ENCODE data around the gene GALNT1.

Gene GALNT1

GRCh38 chr18:35662293-35663062 lies 80.9 kb downstream of the GALNT1 start:
- DNase-seq (ENCODE audit: low read depth in 1 of 2, low spot score in 1 of 2): no peak

- no peak for DNase-seq (ENCODE audit: low read depth in 1 of 2, low spot score in 1 of 2)
These were observed 90.5 kb downstream of the GALNT1 start for GRCh38 chr18:35671966-35672603.

GRCh38 chr18:35672897-35673296 lies 91.4 kb downstream of the GALNT1 start:
- DNase-seq (ENCODE audit: low read depth in 1 of 2, low spot score in 1 of 2): no peak

DNA sequence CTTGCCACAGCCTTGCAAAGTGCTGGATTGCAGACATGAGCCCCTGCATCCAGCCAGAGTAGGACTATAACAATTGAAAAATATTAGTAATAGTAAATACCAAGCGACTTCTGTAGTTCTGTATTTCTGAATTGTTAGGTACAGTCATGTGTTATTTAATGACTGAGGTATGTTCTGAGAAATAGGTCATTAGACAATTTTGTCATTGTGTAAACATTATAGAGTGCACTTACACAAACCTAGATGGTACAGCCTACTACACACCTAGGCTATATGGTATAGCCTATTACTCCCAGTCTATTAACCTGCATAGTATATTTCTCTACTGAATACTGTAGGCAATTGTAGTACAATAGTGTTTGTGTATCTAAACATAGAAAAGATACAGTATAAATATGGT lies 92.1 kb downstream of the GALNT1 start:
- DNase-seq (ENCODE audit: low read depth in 1 of 2, low spot score in 1 of 2): no peak

- DNase-seq (ENCODE audit: low read depth in 1 of 2, low spot score in 1 of 2): no peak
These were observed 98.6 kb downstream of the GALNT1 start for GRCh38 chr18:35680139-35680551.

- DNase-seq (ENCODE audit: low read depth in 1 of 2, low spot score in 1 of 2): no peak
These were observed 100.8 kb downstream of the GALNT1 start for GRCh38 chr18:35682281-35682867.

DNA sequence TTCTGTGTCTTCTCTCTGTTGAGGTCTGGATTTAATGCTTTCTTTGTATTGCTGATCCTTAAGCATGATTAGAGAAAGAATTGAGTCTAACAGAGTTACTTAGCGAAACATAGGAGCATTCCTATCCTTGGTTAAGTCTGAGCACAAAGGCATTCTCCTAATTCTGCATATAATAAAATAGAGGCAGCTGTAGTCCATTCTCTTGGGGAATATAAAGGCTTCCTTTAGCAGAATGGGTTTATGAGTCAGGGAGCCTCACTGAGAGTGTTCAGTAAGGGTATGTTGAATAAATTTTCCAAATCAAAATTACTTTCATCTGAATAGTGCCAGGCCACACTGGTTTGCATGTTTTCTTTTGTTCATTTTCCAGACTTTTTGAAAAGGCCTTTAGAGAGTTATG lies 101.5 kb downstream of the GALNT1 start:
- no peak for DNase-seq (ENCODE audit: low read depth in 1 of 2, low spot score in 1 of 2)

GRCh38 chr18:35688757-35689156 lies 107.2 kb downstream of the GALNT1 start:
- DNase-seq (ENCODE audit: low read depth in 1 of 2, low spot score in 1 of 2): no peak

GRCh38 chr18:35689728-35690127 lies 108.2 kb downstream of the GALNT1 start:
- no peak for DNase-seq (ENCODE audit: low read depth in 1 of 2, low spot score in 1 of 2)

DNA sequence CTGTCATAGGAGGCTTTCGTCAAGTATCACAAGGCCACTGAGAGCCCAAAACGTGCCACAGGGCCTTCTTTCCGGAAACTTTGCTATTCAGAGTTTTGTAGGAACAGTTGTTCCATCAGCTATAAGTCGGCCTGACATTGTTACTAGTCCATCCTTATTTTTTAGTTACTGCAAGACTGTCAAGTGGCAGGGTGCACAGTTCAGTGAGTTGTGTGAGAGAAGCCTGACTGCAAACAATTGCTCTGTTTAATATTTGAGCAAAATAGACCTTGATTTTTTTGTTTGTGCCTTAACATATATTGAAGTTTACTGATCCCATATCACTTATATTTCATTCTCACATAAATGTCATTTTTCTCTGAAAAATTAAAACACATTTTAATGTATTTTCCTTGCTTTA lies 110.1 kb downstream of the GALNT1 start:
- no peak for DNase-seq (ENCODE audit: low read depth in 1 of 2, low spot score in 1 of 2)

DNA sequence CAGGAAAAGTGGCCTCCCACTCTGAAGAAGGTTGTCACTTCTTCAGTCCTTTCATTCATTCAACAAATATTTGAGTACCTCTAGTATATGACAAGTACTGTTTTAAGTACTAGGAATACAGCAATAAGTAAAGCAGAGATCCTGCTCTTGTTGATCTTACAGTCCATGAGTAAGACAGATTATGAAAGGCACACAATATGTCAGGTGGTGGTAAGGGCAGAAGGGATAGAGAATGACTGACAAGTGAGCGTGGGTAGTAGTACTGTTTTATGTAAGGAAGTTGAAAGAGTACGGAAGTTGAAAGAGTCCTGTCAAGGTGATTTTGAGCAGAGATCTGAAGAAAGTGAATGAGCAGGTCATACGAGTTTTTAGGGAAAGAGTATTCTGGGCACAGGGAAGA lies 111.3 kb downstream of the GALNT1 start:
- no peak for DNase-seq (ENCODE audit: low read depth in 1 of 2, low spot score in 1 of 2)

DNA sequence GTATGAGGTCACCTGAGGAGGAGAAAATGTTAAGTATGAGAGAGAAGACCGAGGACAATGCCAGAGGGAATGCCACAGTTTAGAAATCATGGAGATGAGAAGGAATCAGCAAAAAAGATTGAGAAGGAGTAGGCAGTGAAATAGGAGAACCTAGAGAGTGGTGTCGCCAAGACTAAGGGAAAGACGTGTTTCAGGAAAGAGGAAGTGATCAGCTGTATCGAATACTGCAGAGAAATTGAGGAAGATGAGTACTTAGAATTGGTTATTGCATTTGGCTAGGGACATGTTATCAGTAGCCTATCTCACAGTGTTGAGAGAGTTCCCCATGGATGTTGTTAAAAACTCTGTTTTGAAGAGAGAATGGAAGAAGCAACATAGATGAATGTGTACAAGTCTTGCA lies 112.3 kb downstream of the GALNT1 start:
- DNase-seq (ENCODE audit: low read depth in 1 of 2, low spot score in 1 of 2): no peak

DNA sequence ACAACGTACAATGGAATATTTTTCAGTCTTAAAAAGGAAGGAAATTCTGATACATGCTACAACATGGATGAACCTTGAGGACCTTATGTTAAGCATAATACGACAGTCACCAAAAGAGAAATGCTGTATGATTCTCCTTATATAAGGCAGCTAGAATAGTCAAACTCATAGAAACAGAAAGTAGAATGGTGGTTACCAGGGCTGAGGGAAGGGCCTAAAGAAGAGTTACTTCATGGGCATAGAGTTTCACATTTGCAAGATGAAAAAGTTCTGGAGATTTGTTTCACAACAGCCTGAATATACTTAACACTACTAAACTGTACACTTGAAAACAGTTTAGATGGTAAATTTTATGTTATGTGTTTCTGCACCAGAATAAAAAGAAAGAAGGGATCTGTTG lies 113.3 kb downstream of the GALNT1 start:
- no peak for DNase-seq (ENCODE audit: low read depth in 1 of 2, low spot score in 1 of 2)

DNA sequence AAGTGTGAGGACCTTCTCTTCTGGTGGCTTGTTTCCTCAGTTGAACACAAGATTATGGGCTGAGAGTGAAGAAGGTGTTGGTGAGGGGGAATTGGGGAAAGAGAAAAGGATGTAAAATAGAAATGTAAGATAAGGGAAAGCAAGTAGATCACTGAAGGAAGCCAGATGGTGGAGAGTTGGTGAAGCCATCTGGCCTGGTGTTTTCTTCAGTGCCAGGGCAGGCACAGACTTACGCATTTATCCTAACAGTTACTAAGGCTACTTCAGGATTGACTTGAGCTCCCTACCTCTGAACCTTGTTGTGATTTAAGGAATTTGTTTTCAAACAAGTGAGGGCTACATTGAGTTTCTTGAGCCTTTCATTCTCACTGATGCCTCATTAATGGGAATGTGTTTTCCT lies 113.8 kb downstream of the GALNT1 start:
- DNase-seq (ENCODE audit: low read depth in 1 of 2, low spot score in 1 of 2): no peak

DNA sequence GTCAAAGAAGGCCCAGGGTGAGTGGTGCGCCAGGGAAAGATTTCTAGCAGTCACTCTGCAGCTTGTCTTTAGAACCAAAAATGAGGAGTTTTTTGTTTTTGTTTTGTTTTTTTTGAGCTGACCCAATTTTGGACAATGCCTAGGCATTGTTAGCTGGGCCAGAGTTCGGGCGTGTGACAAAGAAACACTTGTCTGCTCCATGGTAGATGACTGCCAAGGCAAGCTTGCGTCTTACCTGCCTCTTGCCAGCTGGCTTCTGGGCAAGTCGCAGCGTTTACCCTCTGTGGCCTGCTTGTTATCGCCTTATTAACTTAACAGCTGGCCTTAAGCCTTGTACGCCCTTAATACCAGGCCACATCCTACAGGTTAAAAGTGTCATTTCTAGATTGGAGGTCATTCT lies 114.3 kb downstream of the GALNT1 start:
- DNase-seq (ENCODE audit: low read depth in 1 of 2, low spot score in 1 of 2): no peak

DNA sequence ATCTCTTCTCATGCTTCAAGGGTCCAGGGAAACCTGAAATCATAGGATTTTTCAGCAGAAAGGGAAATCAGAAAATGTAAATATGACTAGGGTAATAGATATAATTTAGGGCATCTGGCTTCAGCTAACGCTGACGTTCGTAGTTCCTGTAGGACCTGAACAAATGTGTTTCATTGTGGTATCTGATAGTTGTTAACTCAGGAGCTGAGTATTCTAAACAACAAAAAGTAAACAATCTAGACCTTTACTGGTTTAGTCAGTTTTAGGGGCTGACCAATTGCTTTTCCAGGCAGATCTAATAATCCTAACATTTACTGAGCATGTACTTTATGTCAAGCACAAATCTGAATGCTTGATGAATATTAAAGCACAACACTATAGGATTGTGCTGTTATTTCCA lies 114.8 kb downstream of the GALNT1 start:
- no peak for DNase-seq (ENCODE audit: low read depth in 1 of 2, low spot score in 1 of 2)

- no peak for DNase-seq (ENCODE audit: low read depth in 1 of 2, low spot score in 1 of 2)
These were observed 116.3 kb downstream of the GALNT1 start for GRCh38 chr18:35697869-35698268.

- DNase-seq (ENCODE audit: low read depth in 1 of 2, low spot score in 1 of 2): no peak
These were observed 121.6 kb downstream of the GALNT1 start for GRCh38 chr18:35703043-35703688.

GRCh38 chr18:35705988-35706387 lies 124.4 kb downstream of the GALNT1 start:
- no peak for DNase-seq (ENCODE audit: low read depth in 1 of 2, low spot score in 1 of 2)

DNA sequence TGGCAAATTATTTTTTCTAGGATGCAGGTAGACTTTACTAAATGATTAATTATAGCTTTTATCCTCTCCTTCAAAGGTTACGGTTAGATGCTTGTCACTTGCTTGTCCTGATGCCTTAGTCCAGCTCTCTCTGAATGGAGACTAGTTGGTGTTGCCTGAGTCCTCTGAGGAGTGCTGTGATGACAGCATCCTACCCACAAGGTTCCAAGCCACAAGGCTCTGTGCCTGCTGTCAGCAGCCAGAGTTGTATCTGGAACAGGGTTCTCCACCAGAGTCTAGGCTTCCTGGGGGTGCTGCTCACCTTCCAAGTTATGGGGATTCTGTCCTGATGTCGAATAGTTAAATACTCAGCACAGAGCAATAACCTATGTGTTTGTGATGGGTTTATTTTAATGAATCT lies 125.7 kb downstream of the GALNT1 start:
- no peak for DNase-seq (ENCODE audit: low read depth in 1 of 2, low spot score in 1 of 2)

- no peak for DNase-seq (ENCODE audit: low read depth in 1 of 2, low spot score in 1 of 2)
These were observed 126.1 kb downstream of the GALNT1 start for GRCh38 chr18:35707674-35708073.

- no peak for DNase-seq (ENCODE audit: low read depth in 1 of 2, low spot score in 1 of 2)
These were observed 129.0 kb downstream of the GALNT1 start for GRCh38 chr18:35710581-35710980.
